IMR-90 (cell line): ENCODE data around the gene CNKSR2. TPM values are rescaled to one million over a fixed set of nuclear protein-coding genes. Genes with fewer than 3 reads are reported as not detected.

ENCODE experiments used
- ATAC-seq: fragments of 200-7000 bp; cut with Tn5 transposase; 2 replicates; pipeline ENCODE4 v1.9.1; 2020; ENCODE audit warnings: low read depth, mild to moderate bottlenecking, moderate library complexity
- BruUV-seq: library from RNA; stranded (reverse); fragments of 400-500 nt; replicated peaks from 2 replicates; lab custom pipeline; 2021; lab: Mats Ljungman, UMichigan
- CTCF ChIA-PET: fragments of 300-600 bp; formaldehyde crosslinking; extraction: SDS; loops from one replicate; lab custom pipeline; 2021; ENCODE audit warnings: antibody characterized with exemption; lab: Yijun Ruan, JAX
- POLR2A ChIA-PET: fragments of 300-600 bp; sonication (Branson Sonifier 250); formaldehyde crosslinking; loops from one replicate; lab custom pipeline; 2022; ENCODE audit warnings: antibody characterized with exemption; ENCODE audit not compliant: unreplicated experiment; lab: Charles Lee
- DNase-seq: peaks from one replicate; pipeline ENCODE4 v3.0.0; 2013
- H2AFZ ChIP-seq: replicated peaks from 2 replicates; pipeline ENCODE3; 2013; ENCODE audit warnings: low read length, mild to moderate bottlenecking; ENCODE audit not compliant: poor library complexity
- H2AK5ac ChIP-seq: 2 replicates; pipeline ENCODE4 v1.6.1; 2013; ENCODE audit warnings: low read depth, low read length, inconsistent platforms
- H2AK9ac ChIP-seq: replicated peaks from 2 replicates; pipeline ENCODE3; 2013; ENCODE audit warnings: mild to moderate bottlenecking, low read depth, low read length, moderate library complexity; ENCODE audit not compliant: poor library complexity
- H2BK120ac ChIP-seq: 2 replicates; pipeline ENCODE4 v1.6.1; 2013; ENCODE audit warnings: low read depth, low read length, inconsistent platforms
- H2BK15ac ChIP-seq: 3 replicates; pipeline ENCODE4 v1.6.1; 2013; ENCODE audit warnings: low read depth, low read length, inconsistent platforms
- H2BK20ac ChIP-seq: 2 replicates; pipeline ENCODE4 v1.6.1; 2013; ENCODE audit warnings: low read depth, mild to moderate bottlenecking, inconsistent platforms, low read length, moderate library complexity
- H2BK5ac ChIP-seq: 2 replicates; pipeline ENCODE4 v1.6.1; 2013; ENCODE audit warnings: mild to moderate bottlenecking, low read depth, low read length, inconsistent platforms; ENCODE audit not compliant: poor library complexity, severe bottlenecking
- H3K14ac ChIP-seq: replicated peaks from 2 replicates; pipeline ENCODE4 v1.6.1; 2013; ENCODE audit warnings: low read depth, low read length, inconsistent platforms
- H3K18ac ChIP-seq: 2 replicates; pipeline ENCODE4 v1.6.1; 2013; ENCODE audit warnings: low read depth, low read length, control low read depth
- H3K23ac ChIP-seq: 2 replicates; pipeline ENCODE4 v1.6.1; 2013; ENCODE audit warnings: low read depth, low read length, inconsistent platforms
- H3K27ac ChIP-seq: 2 replicates; pipeline ENCODE4 v1.5.1; 2013; ENCODE audit warnings: mild to moderate bottlenecking, control low read depth, low read length; ENCODE audit not compliant: insufficient read depth
- H3K27me3 ChIP-seq: 2 replicates; pipeline ENCODE4 v1.6.1; 2013; ENCODE audit warnings: low read length; ENCODE audit not compliant: control insufficient read depth, insufficient read depth
- H3K36me3 ChIP-seq: 2 replicates; pipeline ENCODE4 v1.6.1; 2013; ENCODE audit warnings: low read length, mixed read lengths; ENCODE audit not compliant: control insufficient read depth, insufficient read depth
- H3K4ac ChIP-seq: 2 replicates; pipeline ENCODE4 v1.6.1; 2013; ENCODE audit warnings: low read depth, low read length, inconsistent platforms
- H3K4me1 ChIP-seq: 2 replicates; pipeline ENCODE4 v1.6.1; 2013; ENCODE audit warnings: low read length, mixed read lengths; ENCODE audit not compliant: control insufficient read depth, insufficient read depth
- H3K4me2 ChIP-seq: 2 replicates; pipeline ENCODE4 v1.6.1; 2013; ENCODE audit warnings: low read depth, mild to moderate bottlenecking, control low read depth, low read length, moderate library complexity
- H3K4me3 ChIP-seq: 2 replicates; pipeline ENCODE4 v1.5.1; 2013; ENCODE audit warnings: low read depth, mild to moderate bottlenecking, control low read depth, low read length, moderate library complexity; ENCODE audit not compliant: insufficient read depth
- H3K56ac ChIP-seq: 2 replicates; pipeline ENCODE4 v1.6.1; 2013; ENCODE audit warnings: low read length, inconsistent platforms; ENCODE audit not compliant: insufficient read depth; ENCODE audit errors: extremely low read depth
- H3K79me1 ChIP-seq, 2 experiments: 2 replicates each; pipeline ENCODE4 v1.6.1; 2013; ENCODE audit warnings: low read length in 2 of 2, inconsistent platforms in 1 of 2, low read depth in 1 of 2
- H3K9ac ChIP-seq: 2 replicates; pipeline ENCODE4 v1.6.1; 2013; ENCODE audit warnings: low read depth, low read length, control low read depth
- H3K9me1 ChIP-seq: 2 replicates; pipeline ENCODE4 v1.6.1; 2013; ENCODE audit warnings: low read length, inconsistent platforms; ENCODE audit not compliant: insufficient read depth
- H3K9me3 ChIP-seq: 2 replicates; pipeline ENCODE4 v1.6.1; 2013; ENCODE audit warnings: low read length; ENCODE audit not compliant: control insufficient read depth, insufficient read depth
- H4K20me1 ChIP-seq: 2 replicates; pipeline ENCODE4 v1.6.1; 2013; ENCODE audit warnings: low read length, inconsistent platforms; ENCODE audit not compliant: insufficient read depth
- H4K5ac ChIP-seq: 2 replicates; pipeline ENCODE4 v1.6.1; 2013; ENCODE audit warnings: mild to moderate bottlenecking, low read depth, low read length, control low read depth
- H4K8ac ChIP-seq, 2 experiments: 2 replicates each; pipeline ENCODE4 v1.6.1; 2013; ENCODE audit warnings: low read depth in 2 of 2, low read length in 2 of 2, control low read depth in 1 of 2, inconsistent platforms in 1 of 2
- H4K91ac ChIP-seq: 2 replicates; pipeline ENCODE4 v1.6.1; 2013; ENCODE audit warnings: low read depth, low read length, inconsistent platforms; ENCODE audit not compliant: insufficient read depth
- BHLHE40 ChIP-seq: fragments of 150-350 bp; IDR thresholded peaks from 2 replicates; pipeline ENCODE4 v1.6.1; 2016; ENCODE audit warnings: mild to moderate bottlenecking, low read depth, low read length
- CEBPB ChIP-seq: IDR thresholded peaks from 2 replicates; pipeline ENCODE4 v1.6.1; 2012; ENCODE audit warnings: low read depth, low read length, improper control_type of control experiment
- FOS ChIP-seq: fragments of 150-350 bp; IDR thresholded peaks from 2 replicates; pipeline ENCODE4 v1.6.1; 2016; ENCODE audit warnings: low read depth, low read length
- MAFK ChIP-seq: IDR thresholded peaks from 2 replicates; pipeline ENCODE4 v1.6.1; 2012; ENCODE audit warnings: low read depth, low read length, improper control_type of control experiment
- MXI1 ChIP-seq: IDR thresholded peaks from 2 replicates; pipeline ENCODE4 v1.6.1; 2012; ENCODE audit warnings: low read depth, mild to moderate bottlenecking, low read length, moderate library complexity, borderline replicate concordance
- NFE2L2 ChIP-seq: fragments of 150-350 bp; IDR thresholded peaks from 2 replicates; pipeline ENCODE4 v1.6.1; 2016; ENCODE audit warnings: low read depth, mild to moderate bottlenecking, low read length
- POLR2A ChIP-seq: IDR thresholded peaks from 2 replicates; pipeline ENCODE4 v1.6.1; 2012; ENCODE audit warnings: mild to moderate bottlenecking, low read depth, low read length
- RCOR1 ChIP-seq: IDR thresholded peaks from 2 replicates; pipeline ENCODE4 v1.6.1; 2012; ENCODE audit warnings: mild to moderate bottlenecking, low read length, improper control_type of control experiment; ENCODE audit not compliant: insufficient replicate concordance
- RFX5 ChIP-seq: IDR thresholded peaks from 2 replicates; pipeline ENCODE4 v1.8.0; 2012; ENCODE audit warnings: low read depth, mild to moderate bottlenecking, low read length, moderate library complexity
- SMC3 ChIP-seq: fragments of 150-350 bp; IDR thresholded peaks from 2 replicates; pipeline ENCODE4 v1.6.1; 2016; ENCODE audit warnings: low read depth, mild to moderate bottlenecking, antibody characterized with exemption, low read length, moderate library complexity
- WGBS, 2 experiments: methylation state at CpG; one replicate each; pipeline versions ENCODE4 v1.1.5 to v1.1.7; 2013; ENCODE audit warnings: missing lambda C conversion rate in 2 of 2; ENCODE audit not compliant: insufficient read length in 1 of 2; ENCODE audit errors: extremely low coverage in 2 of 2; 5-methylcytosine and 5-hydroxymethylcytosine counted together
- dilution Hi-C: fragments of 300-500 bp; cut with HindIII; formaldehyde crosslinking; loops from one replicate; pipeline ENCODE4 v1.14.3; 2018; ENCODE audit warnings: low sequenced_read_pairs; ENCODE audit not compliant: unreplicated experiment
- in situ Hi-C: fragments of 300-500 bp; cut with MboI; formaldehyde crosslinking; loops from 3 replicates; pipeline ENCODE4 v1.14.3; 2019; ENCODE audit warnings: low sequenced_read_pairs, inconsistent platforms, mixed read lengths
- intact Hi-C: fragments of 100-400 bp; cut with micrococcal nuclease; formaldehyde crosslinking; loops from 2 replicates; pipeline ENCODE4 v1.10.0; 2022
- polyA plus RNA-seq, 3 experiments: library from polyadenylated mRNA; depleted of rRNA; stranded (reverse); fragments of >200 nt; gene quantifications; 2 replicates each; pipeline ENCODE4 v1.2.3, GENCODE V29; 2012; ENCODE audit warnings: low replicate concordance in 1 of 3
- total RNA-seq: library from RNA; depleted of rRNA; stranded (reverse); fragments of >200 nt; gene quantifications from 2 replicates; pipeline ENCODE4 v1.2.3, GENCODE V29; 2012
- TF ChIP-seq, protein P1 (sequence below): fragments of 150-350 bp; IDR thresholded peaks from 2 replicates; pipeline ENCODE4 v1.6.1; 2017; ENCODE audit warnings: mild to moderate bottlenecking, antibody characterized with exemption, low read length, low read depth
- TF ChIP-seq, protein P2 (sequence below): conservative IDR thresholded peaks from 2 replicates; pipeline ENCODE4 v1.5.1; 2012; ENCODE audit warnings: mild to moderate bottlenecking, low read depth, low read length, improper control_type of control experiment

CNKSR2 gene
- total and polyA plus RNA-seq, 2 of the 4 experiments (the other 2 are of a cell fraction) = 0.14 to 0.90 TPM

- no CpG with 5 or more reads among the region's 2 CpGs for WGBS, 2 experiments
These were observed 246.0 kb downstream of the CNKSR2 start for GRCh38 chrX:21620234-21620633.

More at GRCh38 chrX:21620234-21620633, 246.0 kb downstream of the CNKSR2 start:
- Histone ChIP-seq H2BK20ac (no peak overlapping the region), H2BK5ac (no peak overlapping the region), H2AFZ (no peak overlapping the region), H3K14ac (no peak overlapping the region), H3K9me3 (no peaks in the 10 kb centered on the region), H3K23ac (no peak overlapping the region), H3K27me3 (no peaks in the 10 kb centered on the region), H4K20me1 (no peaks in the 10 kb centered on the region), H2BK120ac (no peak overlapping the region), H3K56ac (no peak overlapping the region), H3K9ac (no peak overlapping the region), H4K8ac (no peak overlapping the region), H3K4me3 (no peak overlapping the region), H3K27ac (no peak overlapping the region), H2AK9ac (no peak overlapping the region), H3K9me1 (no peaks in the 10 kb centered on the region), H4K5ac (no peak overlapping the region), H3K4me2 (no peak overlapping the region), H4K91ac (no peak overlapping the region), H3K4me1 (no peaks in the 10 kb centered on the region), H2BK15ac (no peak overlapping the region), H3K18ac (no peak overlapping the region), H3K36me3 (no peaks in the 10 kb centered on the region), H2AK5ac (no peak overlapping the region), H3K4ac (no peak overlapping the region), H3K79me1 (no peaks in the 10 kb centered on the region)
- ATAC-seq (no peak), DNase-seq (no peak)
- no peak for TF ChIP-seq RFX5
- TF ChIP-seq BHLHE40 = no peak
- TF ChIP-seq, protein P1, sequence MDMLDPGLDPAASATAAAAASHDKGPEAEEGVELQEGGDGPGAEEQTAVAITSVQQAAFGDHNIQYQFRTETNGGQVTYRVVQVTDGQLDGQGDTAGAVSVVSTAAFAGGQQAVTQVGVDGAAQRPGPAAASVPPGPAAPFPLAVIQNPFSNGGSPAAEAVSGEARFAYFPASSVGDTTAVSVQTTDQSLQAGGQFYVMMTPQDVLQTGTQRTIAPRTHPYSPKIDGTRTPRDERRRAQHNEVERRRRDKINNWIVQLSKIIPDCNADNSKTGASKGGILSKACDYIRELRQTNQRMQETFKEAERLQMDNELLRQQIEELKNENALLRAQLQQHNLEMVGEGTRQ = no peak
- TF ChIP-seq SMC3 = no peak
- no peak for TF ChIP-seq FOS
- TF ChIP-seq RCOR1 = no peak
- TF ChIP-seq CEBPB = no peak
- TF ChIP-seq MXI1 = no peak
- TF ChIP-seq, protein P2, sequence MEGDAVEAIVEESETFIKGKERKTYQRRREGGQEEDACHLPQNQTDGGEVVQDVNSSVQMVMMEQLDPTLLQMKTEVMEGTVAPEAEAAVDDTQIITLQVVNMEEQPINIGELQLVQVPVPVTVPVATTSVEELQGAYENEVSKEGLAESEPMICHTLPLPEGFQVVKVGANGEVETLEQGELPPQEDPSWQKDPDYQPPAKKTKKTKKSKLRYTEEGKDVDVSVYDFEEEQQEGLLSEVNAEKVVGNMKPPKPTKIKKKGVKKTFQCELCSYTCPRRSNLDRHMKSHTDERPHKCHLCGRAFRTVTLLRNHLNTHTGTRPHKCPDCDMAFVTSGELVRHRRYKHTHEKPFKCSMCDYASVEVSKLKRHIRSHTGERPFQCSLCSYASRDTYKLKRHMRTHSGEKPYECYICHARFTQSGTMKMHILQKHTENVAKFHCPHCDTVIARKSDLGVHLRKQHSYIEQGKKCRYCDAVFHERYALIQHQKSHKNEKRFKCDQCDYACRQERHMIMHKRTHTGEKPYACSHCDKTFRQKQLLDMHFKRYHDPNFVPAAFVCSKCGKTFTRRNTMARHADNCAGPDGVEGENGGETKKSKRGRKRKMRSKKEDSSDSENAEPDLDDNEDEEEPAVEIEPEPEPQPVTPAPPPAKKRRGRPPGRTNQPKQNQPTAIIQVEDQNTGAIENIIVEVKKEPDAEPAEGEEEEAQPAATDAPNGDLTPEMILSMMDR = no peak
- no peak for TF ChIP-seq MAFK
- no peak for TF ChIP-seq POLR2A
- TF ChIP-seq NFE2L2 = no peak
- CTCF ChIA-PET = no interaction called here
- dilution Hi-C loops (no loop called here), in situ Hi-C loops (no loop called here), intact Hi-C loops (no loop called here)
- no TSS peak for BruUV-seq
- POLR2A ChIA-PET = no interaction called here
